HCT116 (cell line): Measurements from ENCODE around the gene ANTXRL. TPM values are rescaled to one million over a fixed set of nuclear protein-coding genes. Genes with fewer than 3 reads are reported as not detected.
"Not testable (repeated sequence)": the region's sequence is repeated elsewhere in the genome, so short reads cannot be mapped to it uniquely, and the experiment has no call there.

Experiments
- ATAC-seq: fragments of 200-7000 bp; cut with Tn5 transposase; 2 replicates; pipeline ENCODE4 v1.9.1; 2020; ENCODE audit warnings: mild to moderate bottlenecking, moderate library complexity
- BruUV-seq: library from RNA; stranded (reverse); fragments of 400-500 nt; replicated peaks from 2 replicates; lab custom pipeline; 2021; lab: Mats Ljungman, UMichigan
- CTCF ChIA-PET: fragments of 300-600 bp; sonication (Branson Sonifier 250); formaldehyde crosslinking; loops from one replicate; lab custom pipeline; 2021; ENCODE audit warnings: antibody characterized with exemption; lab: Charles Lee
- POLR2A ChIA-PET: fragments of 300-600, 350-600 bp; sonication (Branson Sonifier 250); formaldehyde crosslinking; loops from one replicate; lab custom pipeline; 2021; ENCODE audit warnings: antibody characterized with exemption; lab: Charles Lee
- RAD21 ChIA-PET, 2 experiments: fragments of 300-600 bp; sonication (Branson Sonifier 250); formaldehyde crosslinking; loops; one replicate each; lab custom pipeline; 2023; ENCODE audit warnings: low total read pairs in 2 of 2; ENCODE audit not compliant: uncharacterized antibody in 2 of 2, unreplicated experiment in 2 of 2, low non-redundant PET in 1 of 2; lab: Charles Lee
- DNase-seq: peaks from one replicate; pipeline ENCODE4 v3.0.0-alpha.2; 2010; ENCODE audit warnings: low read depth, low spot score
- H2AFZ ChIP-seq: fragments of 200-600 bp; shearing (Covaris generic), sonication (generic); 2 replicates; pipeline ENCODE4 v1.6.1; 2017; ENCODE audit warnings: low read depth, mixed run types, mixed read lengths, antibody characterized with exemption, low read length; ENCODE audit not compliant: poor library complexity, severe bottlenecking
- H3K27ac ChIP-seq: 2 replicates; pipeline ENCODE4 v1.5.1; 2012; ENCODE audit warnings: low read depth, low read length
- H3K27me3 ChIP-seq: fragments of 200-600 bp; sonication (generic); 2 replicates; pipeline ENCODE4 v1.6.1; 2016; ENCODE audit warnings: mixed run types, low read length, mixed read lengths; ENCODE audit not compliant: insufficient read depth
- H3K36me3 ChIP-seq, 2 experiments: fragments of 200-500 bp in 1 of 2; fragments of 200-600 bp in 1 of 2; sonication (Bioruptor generic) in 1 of 2; sonication (generic) in 1 of 2; 2 replicates each; pipeline versions ENCODE4 v1.5.1 to v1.6.1; 2014 to 2016; ENCODE audit warnings: low read length in 2 of 2, inconsistent platforms in 1 of 2, mixed read lengths in 1 of 2, mixed run types in 1 of 2; ENCODE audit not compliant: insufficient read depth in 2 of 2, control insufficient read depth in 1 of 2
- H3K4me1 ChIP-seq, 2 experiments: fragments of 200-600 bp in 1 of 2; sonication (generic) in 1 of 2; 2 replicates each; pipeline versions ENCODE4 v1.5.1 to v1.6.1; 2012 to 2017; ENCODE audit warnings: low read length in 2 of 2, inconsistent platforms in 1 of 2, mild to moderate bottlenecking in 1 of 2, mixed read lengths in 1 of 2, mixed run types in 1 of 2, moderate library complexity in 1 of 2; ENCODE audit not compliant: insufficient read depth in 2 of 2, control insufficient read depth in 1 of 2
- H3K4me2 ChIP-seq: fragments of 200-600 bp; sonication (generic); 2 replicates; pipeline ENCODE4 v1.6.1; 2017; ENCODE audit warnings: mixed run types, low read length, mixed read lengths
- H3K4me3 ChIP-seq, 2 experiments: fragments of 200-600 bp in 1 of 2; sonication (generic) in 1 of 2; replicated peaks in 1 of 2; 2 replicates each; pipeline ENCODE4 v1.5.1; 2011 to 2016; ENCODE audit warnings: low read length in 2 of 2, control low read depth in 1 of 2, low read depth in 1 of 2, mild to moderate bottlenecking in 1 of 2, mixed read lengths in 1 of 2, mixed run types in 1 of 2
- H3K79me2 ChIP-seq: fragments of 200-600 bp; sonication (generic); 2 replicates; pipeline ENCODE4 v1.6.1; 2017; ENCODE audit warnings: mild to moderate bottlenecking, mixed run types, low read length, moderate library complexity, mixed read lengths; ENCODE audit not compliant: insufficient read depth
- H3K9ac ChIP-seq: fragments of 200-600 bp; sonication (generic); 2 replicates; pipeline ENCODE4 v1.6.1; 2016; ENCODE audit warnings: low read length, mixed read lengths
- H3K9me2 ChIP-seq: fragments of 200-600 bp; sonication (generic), shearing (Covaris generic); 2 replicates; pipeline ENCODE4 v1.6.1; 2017; ENCODE audit warnings: mixed run types, mild to moderate bottlenecking, moderate library complexity; ENCODE audit not compliant: insufficient read depth
- H3K9me3 ChIP-seq, 2 experiments: fragments of 200-500 bp in 1 of 2; fragments of 200-600 bp in 1 of 2; sonication (Bioruptor generic) in 1 of 2; sonication (generic) in 1 of 2; 2 replicates each; pipeline ENCODE4 v1.6.1; 2014 to 2017; ENCODE audit warnings: low read length in 2 of 2, mixed read lengths in 2 of 2, inconsistent platforms in 1 of 2, low read depth in 1 of 2, mild to moderate bottlenecking in 1 of 2, mixed run types in 1 of 2, moderate library complexity in 1 of 2; ENCODE audit not compliant: control insufficient read depth in 1 of 2, insufficient read depth in 1 of 2
- H4K20me1 ChIP-seq: fragments of 200-600 bp; sonication (generic), shearing (Covaris generic); 2 replicates; pipeline ENCODE4 v1.6.1; 2017; ENCODE audit warnings: mixed run types, mild to moderate bottlenecking, moderate library complexity; ENCODE audit not compliant: insufficient read depth
- CBX3 ChIP-seq: IDR thresholded peaks from 2 replicates; pipeline ENCODE4 v1.6.1; 2012; ENCODE audit warnings: low read depth
- EGR1 ChIP-seq: IDR thresholded peaks from 2 replicates; pipeline ENCODE4 v1.6.1; 2012; ENCODE audit warnings: low read depth
- ELF1 ChIP-seq: IDR thresholded peaks from 2 replicates; pipeline ENCODE4 v1.6.1; 2012; ENCODE audit warnings: low read depth, borderline replicate concordance
- EZH2phosphoT487 ChIP-seq: fragments of 200-600 bp; IDR thresholded peaks from 2 replicates; pipeline ENCODE4 v1.6.1; 2018; ENCODE audit warnings: antibody characterized with exemption, borderline replicate concordance
- JUND ChIP-seq: IDR thresholded peaks from 2 replicates; pipeline ENCODE4 v1.6.1; 2012
- POLR2A ChIP-seq: IDR thresholded peaks from 2 replicates; pipeline ENCODE4 v1.7.0; 2011; ENCODE audit warnings: borderline replicate concordance; ENCODE audit not compliant: insufficient read depth, insufficient read length; ENCODE audit errors: extremely low read depth
- RAD21 ChIP-seq: IDR thresholded peaks from 2 replicates; pipeline ENCODE4 v1.6.1; 2012; ENCODE audit warnings: low read depth, mild to moderate bottlenecking
- SIN3A ChIP-seq: IDR thresholded peaks from 2 replicates; pipeline ENCODE4 v1.6.1; 2012; ENCODE audit warnings: low read depth
- SP1 ChIP-seq: IDR thresholded peaks from 2 replicates; pipeline ENCODE4 v1.6.1; 2012; ENCODE audit warnings: low read depth
- TCF7L2 ChIP-seq: IDR thresholded peaks from 2 replicates; pipeline ENCODE4 v1.7.0; 2011; ENCODE audit warnings: borderline replicate concordance, inconsistent platforms; ENCODE audit not compliant: insufficient read depth, insufficient read length; ENCODE audit errors: extremely low read depth
- ZFX ChIP-seq: fragments of 450-650 bp; IDR thresholded peaks from 2 replicates; pipeline ENCODE4 v1.6.1; 2017
- intact Hi-C: fragments of 100-400 bp; cut with micrococcal nuclease; formaldehyde crosslinking; loops from 2 replicates; pipeline ENCODE4 v1.10.0; 2022
- total RNA-seq: library from RNA; stranded (reverse); gene quantifications from one replicate; pipeline ENCODE4 v1.2.1, GENCODE V29; 2021; ENCODE audit not compliant: unreplicated experiment
- TF ChIP-seq, protein P1 (sequence below): IDR thresholded peaks from 2 replicates; pipeline ENCODE4 v1.6.1; 2012
- TF ChIP-seq, protein P2 (sequence below): IDR thresholded peaks from 2 replicates; pipeline ENCODE4 v1.6.1; 2012

ANTXRL gene
- total RNA-seq, 1 experiment from 2014 or later, result not detected

DNA sequence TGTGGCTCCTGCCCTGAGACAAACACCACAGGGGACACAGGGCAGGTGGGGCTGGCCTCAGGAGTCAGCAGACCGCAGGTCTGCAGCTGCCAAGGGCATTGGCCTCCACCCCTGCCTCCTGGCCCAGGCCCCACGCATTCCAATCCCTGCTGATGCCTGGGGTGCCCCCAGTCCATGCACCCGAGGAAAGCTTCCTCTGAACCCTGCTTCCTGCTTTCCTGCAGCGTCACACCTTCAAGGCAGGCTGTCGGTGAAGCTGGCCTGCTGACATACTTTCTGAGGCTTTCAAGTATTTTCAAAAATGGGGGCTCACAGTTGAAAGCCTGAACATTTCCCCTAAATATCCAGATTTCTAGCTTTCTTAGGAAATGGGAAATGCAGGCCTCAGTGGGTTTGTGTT, 22.5 kb upstream of the ANTXRL start:
- Histone ChIP-seq H3K27me3 (no peaks in the 10 kb centered on the region), H3K4me3 (no peak overlapping the region), H3K4me2 (no peak overlapping the region), H3K9me2 (no peaks in the 10 kb centered on the region), H3K9me3 (no peaks in the 10 kb centered on the region), H3K36me3 (no peaks in the 10 kb centered on the region), H4K20me1 (no peaks in the 10 kb centered on the region), H3K4me1 (no peaks in the 10 kb centered on the region), H3K79me2 (no peaks in the 10 kb centered on the region), H2AFZ (no peak overlapping the region), H3K9ac (no peak overlapping the region), H3K27ac (no peak overlapping the region)
- ATAC-seq (no peak), DNase-seq (no peak)
- TF ChIP-seq SIN3A, result no peak
- TF ChIP-seq POLR2A, result no peak
- no peak for TF ChIP-seq SP1
- TF ChIP-seq CBX3, result no peak
- no peak for TF ChIP-seq TCF7L2
- ChIA-PET CTCF (no interaction called here), POLR2A (no interaction called here), RAD21 (no interaction called here)
- BruUV-seq, result no TSS peak
- intact Hi-C loops, result no loop called here

DNA sequence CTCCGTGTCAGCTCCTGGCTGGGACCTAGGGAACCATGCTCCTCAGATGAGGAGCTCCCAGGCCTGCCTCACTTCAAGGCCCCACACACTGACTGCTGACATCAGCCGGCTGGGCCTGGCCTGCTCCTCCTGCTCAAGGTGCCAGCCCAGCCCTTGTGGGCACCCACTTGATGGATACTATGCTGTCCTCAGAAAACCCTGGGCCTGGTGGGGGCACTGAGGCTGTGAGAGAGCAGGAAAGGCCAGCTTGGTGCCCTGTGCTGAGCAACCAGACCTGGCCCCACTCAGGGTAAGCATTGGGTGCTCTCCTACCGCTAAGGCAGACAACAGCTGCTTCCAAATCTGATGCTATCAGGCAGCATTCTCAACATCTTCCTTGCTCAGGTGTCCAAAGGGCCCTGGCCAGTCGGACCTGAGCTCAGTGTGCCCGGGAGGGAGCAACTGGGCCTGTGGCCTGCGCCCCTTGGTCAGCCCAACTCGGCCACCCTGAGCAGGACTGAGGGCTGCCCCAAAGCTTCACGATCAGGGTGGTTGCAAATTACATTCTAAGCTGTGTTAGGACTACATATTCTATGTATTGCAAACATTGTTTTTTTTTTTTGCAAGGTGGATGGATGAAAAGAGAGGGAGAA, 21.9 kb upstream of the ANTXRL start:
- BruUV-seq, result no TSS peak
- ATAC-seq (no peak), DNase-seq (no peak)
- Histone ChIP-seq H3K9me3 (no peaks in the 10 kb centered on the region), H3K4me1 (no peaks in the 10 kb centered on the region), H4K20me1 (no peaks in the 10 kb centered on the region), H3K27ac (no peak overlapping the region), H3K9me2 (no peaks in the 10 kb centered on the region), H3K36me3 (no peaks in the 10 kb centered on the region), H3K4me3 (no peak overlapping the region), H3K9ac (no peak overlapping the region), H3K79me2 (no peaks in the 10 kb centered on the region), H2AFZ (no peak overlapping the region), H3K27me3 (no peaks in the 10 kb centered on the region), H3K4me2 (no peak overlapping the region)
- TF ChIP-seq, protein P1, sequence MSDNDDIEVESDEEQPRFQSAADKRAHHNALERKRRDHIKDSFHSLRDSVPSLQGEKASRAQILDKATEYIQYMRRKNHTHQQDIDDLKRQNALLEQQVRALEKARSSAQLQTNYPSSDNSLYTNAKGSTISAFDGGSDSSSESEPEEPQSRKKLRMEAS, result no peak
- no peak for TF ChIP-seq ZFX
- TF ChIP-seq POLR2A, result no peak
- no peak for TF ChIP-seq EZH2phosphoT487
- TF ChIP-seq RAD21, result no peak
- TF ChIP-seq JUND, result no peak
- no peak for TF ChIP-seq EGR1
- TF ChIP-seq ELF1, result no peak
- TF ChIP-seq, protein P2, sequence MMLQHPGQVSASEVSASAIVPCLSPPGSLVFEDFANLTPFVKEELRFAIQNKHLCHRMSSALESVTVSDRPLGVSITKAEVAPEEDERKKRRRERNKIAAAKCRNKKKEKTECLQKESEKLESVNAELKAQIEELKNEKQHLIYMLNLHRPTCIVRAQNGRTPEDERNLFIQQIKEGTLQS, result no peak
- intact Hi-C loops, result no loop called here
- ChIA-PET CTCF (no interaction called here), RAD21 (no interaction called here), POLR2A (no interaction called here)

DNA sequence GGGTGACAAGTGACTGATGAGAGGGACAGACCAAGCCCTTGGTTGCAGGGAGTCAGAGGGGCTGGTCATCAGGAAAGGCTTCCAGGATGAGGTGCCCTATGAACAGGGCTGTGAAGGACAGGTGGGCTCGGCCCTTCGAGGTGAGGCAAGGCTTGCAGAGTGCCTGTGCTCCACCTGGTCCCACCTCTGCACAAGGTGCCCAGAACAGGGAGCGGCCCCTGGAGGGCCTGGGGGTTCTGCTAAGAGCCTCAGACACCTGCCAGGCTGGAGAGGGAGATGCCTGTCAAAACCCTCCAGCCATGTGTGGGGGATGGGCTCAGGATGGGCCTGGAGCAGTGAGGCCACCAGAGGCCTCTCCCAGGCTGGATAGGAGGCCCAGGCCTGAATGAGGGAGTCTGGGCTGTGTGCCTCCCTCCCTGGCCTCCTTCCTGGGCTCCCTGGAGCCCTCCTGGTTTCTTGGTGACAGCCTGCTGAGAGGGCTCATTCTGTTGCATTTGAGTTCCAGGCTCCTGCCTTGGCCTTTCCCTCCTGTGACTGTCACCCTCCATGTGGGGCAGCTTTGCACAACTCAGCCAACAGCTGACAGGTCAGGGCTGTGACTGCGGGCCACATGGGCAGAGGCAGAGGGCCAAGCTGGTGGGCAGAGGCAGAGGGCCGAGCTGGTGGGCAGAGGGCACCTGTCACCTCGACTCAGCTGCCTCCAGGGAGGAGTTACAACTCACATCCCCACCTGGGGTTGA, 21.1 kb upstream of the ANTXRL start:
- H3K9me3 ChIP-seq, intact Hi-C loops, H3K9me2 ChIP-seq, DNase-seq, ATAC-seq, H3K4me2 ChIP-seq, H3K9ac ChIP-seq, CTCF ChIA-PET, H3K36me3 ChIP-seq, H3K27ac ChIP-seq, H3K79me2 ChIP-seq, RAD21 ChIA-PET, H3K4me3 ChIP-seq, H3K27me3 ChIP-seq, BruUV-seq, H2AFZ ChIP-seq, H3K4me1 ChIP-seq, POLR2A ChIA-PET, H4K20me1 ChIP-seq: not testable (repeated sequence)
